H9 (cell line): ENCODE measurements around the gene TKFC. TPM values are rescaled to one million over a fixed set of nuclear protein-coding genes. Genes with fewer than 3 reads are reported as not detected.

ENCODE experiments used
- DNase-seq: peaks from one replicate; pipeline ENCODE4 v3.0.0-alpha.2; 2017
- H2AFZ ChIP-seq: one replicate; pipeline ENCODE4 v1.6.1; 2013; ENCODE audit warnings: mild to moderate bottlenecking, low read length, control low read depth, moderate library complexity
- H2AK5ac ChIP-seq: 2 replicates; pipeline ENCODE4 v1.6.1; 2013; ENCODE audit warnings: low read length, control low read depth, mixed read lengths; ENCODE audit not compliant: insufficient read length
- H2BK120ac ChIP-seq: one replicate; pipeline ENCODE4 v1.6.1; 2013; ENCODE audit warnings: low read depth, mild to moderate bottlenecking, low read length, control low read depth, inconsistent platforms; ENCODE audit not compliant: poor library complexity, severe bottlenecking
- H2BK12ac ChIP-seq: 2 replicates; pipeline ENCODE4 v1.6.1; 2013; ENCODE audit warnings: low read length, control low read depth, mixed read lengths, low read depth; ENCODE audit not compliant: insufficient read length
- H2BK15ac ChIP-seq: 2 replicates; pipeline ENCODE4 v1.6.1; 2013; ENCODE audit warnings: low read depth, low read length, control low read depth
- H2BK20ac ChIP-seq: one replicate; pipeline ENCODE4 v1.6.1; 2013; ENCODE audit warnings: low read depth, mild to moderate bottlenecking, low read length, control low read depth, inconsistent platforms; ENCODE audit not compliant: poor library complexity, severe bottlenecking
- H2BK5ac ChIP-seq: 2 replicates; pipeline ENCODE4 v1.6.1; 2013; ENCODE audit warnings: low read length, control low read depth, mixed read lengths; ENCODE audit not compliant: insufficient read length
- H3K14ac ChIP-seq: 2 replicates; pipeline ENCODE4 v1.6.1; 2013; ENCODE audit warnings: low read length, control low read depth; ENCODE audit not compliant: insufficient read depth
- H3K18ac ChIP-seq: 2 replicates; pipeline ENCODE4 v1.6.1; 2013; ENCODE audit warnings: low read depth, mild to moderate bottlenecking, mixed read lengths, low read length, control low read depth; ENCODE audit not compliant: insufficient read length
- H3K23ac ChIP-seq: 2 replicates; pipeline ENCODE4 v1.6.1; 2013; ENCODE audit warnings: low read length, control low read depth, mixed read lengths, low read depth; ENCODE audit not compliant: insufficient read length
- H3K23me2 ChIP-seq: 2 replicates; pipeline ENCODE4 v1.6.1; 2013; ENCODE audit warnings: low read depth, mild to moderate bottlenecking, mixed read lengths, low read length, control low read depth; ENCODE audit not compliant: insufficient read length, poor library complexity, severe bottlenecking
- H3K27ac ChIP-seq: 2 replicates; pipeline ENCODE4 v1.5.1; 2013; ENCODE audit warnings: low read length, control low read depth, mixed read lengths, low read depth; ENCODE audit not compliant: insufficient read length
- H3K27me3 ChIP-seq: 2 replicates; pipeline ENCODE4 v1.6.1; 2013; ENCODE audit warnings: low read length, control low read depth, inconsistent platforms; ENCODE audit not compliant: insufficient read depth
- H3K4ac ChIP-seq: 2 replicates; pipeline ENCODE4 v1.6.1; 2013; ENCODE audit warnings: low read depth, mild to moderate bottlenecking, control low read depth, inconsistent platforms, low read length, moderate library complexity
- H3K4me1 ChIP-seq: 2 replicates; pipeline ENCODE4 v1.6.1; 2013; ENCODE audit warnings: low read length, control low read depth, inconsistent platforms; ENCODE audit not compliant: insufficient read depth
- H3K4me2 ChIP-seq: 2 replicates; pipeline ENCODE4 v1.6.1; 2013; ENCODE audit warnings: low read length, control low read depth, mixed read lengths; ENCODE audit not compliant: insufficient read length, insufficient read depth
- H3K56ac ChIP-seq: 2 replicates; pipeline ENCODE4 v1.6.1; 2013; ENCODE audit warnings: low read depth, mild to moderate bottlenecking, mixed read lengths, low read length, control low read depth; ENCODE audit not compliant: insufficient read length
- H3K79me1 ChIP-seq: 2 replicates; pipeline ENCODE4 v1.6.1; 2013; ENCODE audit warnings: low read depth, mild to moderate bottlenecking, moderate library complexity, low read length, control low read depth, inconsistent platforms; ENCODE audit not compliant: insufficient read depth, poor library complexity, severe bottlenecking
- H3K79me2 ChIP-seq: 2 replicates; pipeline ENCODE4 v1.6.1; 2013; ENCODE audit warnings: low read length, control low read depth, inconsistent platforms; ENCODE audit not compliant: insufficient read depth
- H3K9ac ChIP-seq: 2 replicates; pipeline ENCODE4 v1.6.1; 2013; ENCODE audit warnings: low read length, control low read depth, mixed read lengths; ENCODE audit not compliant: insufficient read length; ENCODE audit errors: extremely low read depth
- H3K9me3 ChIP-seq: one replicate; pipeline ENCODE4 v1.6.1; 2013; ENCODE audit warnings: low read depth, low read length, inconsistent platforms; ENCODE audit not compliant: control insufficient read depth
- H3T11ph ChIP-seq: one replicate; pipeline ENCODE4 v1.6.1; 2013; ENCODE audit warnings: mild to moderate bottlenecking, low read length, control low read depth, inconsistent platforms
- H4K20me1 ChIP-seq: one replicate; pipeline ENCODE4 v1.6.1; 2013; ENCODE audit not compliant: control insufficient read depth, insufficient read length, insufficient read depth
- H4K5ac ChIP-seq: 2 replicates; pipeline ENCODE4 v1.6.1; 2013; ENCODE audit warnings: low read depth, mild to moderate bottlenecking, mixed read lengths, low read length, control low read depth; ENCODE audit not compliant: insufficient read length
- H4K8ac ChIP-seq: replicated peaks from 2 replicates; pipeline ENCODE4 v1.6.1; 2013; ENCODE audit warnings: low read length, control low read depth, mixed read lengths, low read depth; ENCODE audit not compliant: insufficient read length
- H4K91ac ChIP-seq: 2 replicates; pipeline ENCODE4 v1.6.1; 2013; ENCODE audit warnings: low read depth, mild to moderate bottlenecking, moderate library complexity, mixed read lengths, low read length, control low read depth; ENCODE audit not compliant: insufficient read length
- H3K27ac Mint-ChIP-seq, 3 experiments: 2 replicates in 2 of 3; 3 replicates in 1 of 3; pipeline ENCODE4 v1.8.0; 2020 to 2021; ENCODE audit warnings: mixed read lengths in 3 of 3, mild to moderate bottlenecking in 1 of 3, moderate library complexity in 1 of 3
- H3K27me3 Mint-ChIP-seq: 2 replicates; pipeline ENCODE4 v1.8.0; 2021; ENCODE audit warnings: low read depth, mild to moderate bottlenecking, moderate library complexity, mixed read lengths
- H3K36me3 Mint-ChIP-seq, 3 experiments: 2 replicates in 2 of 3; 3 replicates in 1 of 3; pipeline ENCODE4 v1.8.0; 2020 to 2021; ENCODE audit warnings: low read depth in 3 of 3, mixed read lengths in 3 of 3; ENCODE audit not compliant: insufficient read depth in 1 of 3
- H3K4me1 Mint-ChIP-seq, 2 experiments: 2 replicates each; pipeline ENCODE4 v1.8.0; 2020; ENCODE audit warnings: mixed read lengths in 2 of 2
- H3K4me3 Mint-ChIP-seq, 2 experiments: 2 replicates in 1 of 2; 3 replicates in 1 of 2; pipeline ENCODE4 v1.8.0; 2020 to 2021; ENCODE audit warnings: mild to moderate bottlenecking in 2 of 2, mixed read lengths in 2 of 2, moderate library complexity in 1 of 2
- H3K9me3 Mint-ChIP-seq, 2 experiments: 2 replicates in 1 of 2; 3 replicates in 1 of 2; pipeline ENCODE4 v1.8.0; 2020; ENCODE audit warnings: mild to moderate bottlenecking in 2 of 2, mixed read lengths in 2 of 2, moderate library complexity in 1 of 2
- CTCF ChIP-seq: fragments of 200-600 bp; sonication (generic); conservative IDR thresholded peaks from 3 replicates; pipeline ENCODE4 v1.8.0; 2021; ENCODE audit warnings: antibody characterized with exemption, mild to moderate bottlenecking
- whole genome bisulfite sequencing: extraction: QIAGEN DNeasy Blood & Tissue Kit; methylation state at CpG from one replicate; pipeline ENCODE4 v1.1.7; 2013; ENCODE audit warnings: missing lambda C conversion rate, low lambda C conversion rate, mixed read lengths; ENCODE audit not compliant: insufficient read length; ENCODE audit errors: extremely low coverage; 5-methylcytosine and 5-hydroxymethylcytosine counted together
- total RNA-seq: library from RNA; stranded (reverse); gene quantifications from 2 replicates; pipeline ENCODE4 v1.2.1, GENCODE V29; 2021

The TKFC gene
- total RNA-seq, 1 experiment from 2014 or later, result 59.0 TPM

- H3K4ac ChIP-seq, result no peak overlapping the region
- no peak overlapping the region for H4K91ac ChIP-seq
- no peak overlapping the region for H4K5ac ChIP-seq
- no peak overlapping the region for H3K4me3 Mint-ChIP-seq
- H3K27ac Mint-ChIP-seq, result no peak overlapping the region
- H3K23me2 ChIP-seq, result no peaks in the 10 kb centered on the region
- H3K14ac ChIP-seq, result no peak overlapping the region
- H2BK12ac ChIP-seq, result no peak overlapping the region
- no peak overlapping the region for H2BK5ac ChIP-seq
- H3K9me3 Mint-ChIP-seq, result no peaks in the 10 kb centered on the region
- H3K27me3 ChIP-seq, result no peaks in the 10 kb centered on the region
- H3K36me3 Mint-ChIP-seq, result peaks cover 31 to 36% (median 33%) of the 10 kb centered on the region in 3 experiments; a peak in 6 of 7 replicates
- no CpG with 5 or more reads among the region's 1 CpG for WGBS
- no peak for TF ChIP-seq CTCF
- no peak overlapping the region for H3K27ac ChIP-seq
- no peak overlapping the region for H3K9ac ChIP-seq
- no peak overlapping the region for H2AFZ ChIP-seq
- no peaks in the 10 kb centered on the region for H3K4me1 Mint-ChIP-seq
- no peak for DNase-seq
- no peak overlapping the region for H2BK20ac ChIP-seq
- H4K20me1 ChIP-seq, result no peaks in the 10 kb centered on the region
- no peak overlapping the region for H2BK15ac ChIP-seq
- H2AK5ac ChIP-seq, result no peak overlapping the region
- no peak overlapping the region for H4K8ac ChIP-seq
- H3K79me1 ChIP-seq, result no peaks in the 10 kb centered on the region
- H3K4me2 ChIP-seq, result no peak overlapping the region
- H3K27me3 Mint-ChIP-seq, result no peaks in the 10 kb centered on the region
- no peak overlapping the region for H3T11ph ChIP-seq
- no peaks in the 10 kb centered on the region for H3K9me3 ChIP-seq
- H3K56ac ChIP-seq, result no peak overlapping the region
- no peaks in the 10 kb centered on the region for H3K4me1 ChIP-seq
- H3K23ac ChIP-seq, result no peak overlapping the region
- H3K18ac ChIP-seq, result no peak overlapping the region
- no peak overlapping the region for H2BK120ac ChIP-seq
- H3K79me2 ChIP-seq, result no peaks in the 10 kb centered on the region
Observed at GRCh38 chr11:61307354-61307753, 25.7 kb upstream of the TKFC start.
